Heart left ventricle (tissue), 16 donors: ENCODE measurements around the gene ASB14. TPM values are rescaled to one million over a fixed set of nuclear protein-coding genes. Genes with fewer than 3 reads are reported as not detected.

Experiments
- ATAC-seq, 4 donors: fragments of 200-7000 bp; cut with Tn5 transposase; one replicate each; pipeline ENCODE4 v1.9.1; 2020 to 2022; ENCODE audit warnings: moderate library complexity in 4 of 4, mild to moderate bottlenecking in 3 of 4, moderate number of reproducible peaks in 1 of 4
- DNase-seq, 5 donors: peaks; one replicate each; pipeline ENCODE4 v3.0.0-alpha.2; 2020
- H3K27ac ChIP-seq, 12 donors: fragments of 200-600 bp; sonication (generic) in 4 of 12; one replicate each; pipeline versions ENCODE4 v1.5.0 to v1.8.0; 2016 to 2022; ENCODE audit warnings: mild to moderate bottlenecking in 2 of 12
- H3K27me3 ChIP-seq, 9 donors: fragments of 200-600 bp; sonication (generic) in 2 of 9; one replicate each; pipeline versions ENCODE4 v1.5.1 to v1.8.0; 2016 to 2022; ENCODE audit warnings: mild to moderate bottlenecking in 3 of 9
- H3K36me3 ChIP-seq, 9 donors: fragments of 200-600 bp; sonication (generic) in 2 of 9; one replicate each; pipeline versions ENCODE4 v1.5.0 to v1.8.0; 2018 to 2022; ENCODE audit warnings: mild to moderate bottlenecking in 2 of 9
- H3K4me1 ChIP-seq, 12 donors: fragments of 200-600 bp; sonication (generic) in 4 of 12; one replicate each; pipeline versions ENCODE4 v1.5.0 to v1.8.0; 2016 to 2022; ENCODE audit warnings: mild to moderate bottlenecking in 3 of 12
- H3K4me3 ChIP-seq, 12 donors: fragments of 200-600 bp; sonication (generic) in 4 of 12; one replicate each; pipeline versions ENCODE4 v1.5.0 to v1.8.0; 2017 to 2022; ENCODE audit warnings: mild to moderate bottlenecking in 9 of 12, moderate library complexity in 4 of 12
- H3K9me3 ChIP-seq, 12 donors: fragments of 200-600 bp; sonication (generic) in 4 of 12; one replicate each; pipeline versions ENCODE4 v1.5.0 to v1.8.0; 2016 to 2022; ENCODE audit warnings: mild to moderate bottlenecking in 1 of 12
- CTCF ChIP-seq, 12 donors: fragments of 200-600 bp; sonication (generic) in 4 of 12; IDR thresholded peaks; one replicate each; pipeline versions ENCODE4 v1.5.0 to v1.8.0; 2018 to 2022; ENCODE audit warnings: antibody characterized with exemption in 12 of 12, mild to moderate bottlenecking in 5 of 12
- POLR2A ChIP-seq, 2 donors: fragments of 450-650 bp; IDR thresholded peaks; one replicate each; pipeline ENCODE4 v1.6.1; 2017; ENCODE audit warnings: antibody characterized with exemption in 2 of 2, mild to moderate bottlenecking in 2 of 2, moderate library complexity in 2 of 2
- WGBS, 4 donors: extraction: QIAGEN DNeasy Blood & Tissue Kit in 2 of 4; methylation state at CpG; one replicate each; pipeline versions ENCODE4 v1.1.5 to v1.1.7; 2013 to 2018; 5-methylcytosine and 5-hydroxymethylcytosine counted together
- intact Hi-C, 10 donors: fragments of 100-400 bp; cut with DNase I; formaldehyde crosslinking; loops; one replicate each; pipeline versions ENCODE4 v1.11.1 to v1.14.2; 2022
- polyA plus RNA-seq, 2 donors: library from polyadenylated mRNA; stranded (reverse); fragments of 200-250 nt; gene quantifications; one replicate each; pipeline ENCODE4 v1.2.3, GENCODE V29; 2013
- total RNA-seq, 9 donors: library from RNA; depleted of rRNA in 2 of 9; stranded (reverse); fragments of >200 nt in 2 of 9; fragmentation: NEBNext Ultra II Directional in 3 of 9; extraction: Animal tissue kit (Norgen Biotek cat#: 25700) in 3 of 9; gene quantifications; one replicate each; pipeline versions ENCODE4 v1.1.0 to v1.2.4, GENCODE V29; 2016 to 2023
- donor health status: ischemic (EF 13 %, LVEDD 7.1; RV severe dilation, severe dysfunction).
- donor health status: healthy with polysubstance abuse.
- donor health status: DM: no; HTN: yes; CAD: no.
- donor health status: DM: no; HTN: no; CAD: no.
- donor health status: ischemic (EF 25% LVEDD 6.9; RV normal size, moderate dysfunction).
- donor health status: ischemic (EF 25% LVEDD 5.7; RV mildly dilated, moderate dysfunction).
- donor health status: healthy.
- donor health status: DM: yes; HTN: yes; CAD: no.
- donor health status: ischemic (EF 35%, LVEDD 5.7; RV mildly dilated, moderate dysfunction).
- donor health status: nonischemic (EF 11% LVEDD 7.7; RV severe dilation, severe dysfunction).
- donor health status: DM: yes; HTN: yes; CAD: no.
- donor health status: PGD.
- donor health status: ischemic (EF 29% LVEDD 5.4; RV normal size, mild dysfunction).
- donor health status: nonischemic (EF 23%, LVEDD 6.1; RV moderate dilation, normal function).

Gene ASB14
- total and polyA plus RNA-seq, 11 donors: 0.01 to 29.2 (median 5.1) TPM

- TF ChIP-seq CTCF (IDR thresholded peaks at IDR 0.05) (no peak), POLR2A (IDR thresholded peaks at IDR 0.05) (no peak)
- DNase-seq (no peak), ATAC-seq (no peak)
- WGBS, 4 donors: 88 to 100% (median 98%) methylated on average over 2 of the region's 2 CpGs
- Histone ChIP-seq H3K27me3 (no peaks in the 10 kb centered on the region), H3K9me3 (peaks cover 0 to 8% (median 0%) of the 10 kb centered on the region in 12 donors), H3K27ac (no peak overlapping the region), H3K4me1 (no peaks in the 10 kb centered on the region), H3K36me3 (peaks cover 0 to 91% (median 57%) of the 10 kb centered on the region in 9 donors), H3K4me3 (no peak overlapping the region)
- intact Hi-C loops: loop anchor here in 1 of 10 donors (5.0 kb wide), 1 partner anchor 33 kb away; no protein-coding TSS in a partner anchor
These were observed 17.1 kb downstream of the ASB14 start for GRCh38 chr3:57275393-57275792.

GRCh38 chr3:57274845-57275244 is 17.6 kb downstream of the ASB14 start:
- Histone ChIP-seq H3K4me3 (no peak overlapping the region), H3K27me3 (no peaks in the 10 kb centered on the region), H3K27ac (no peak overlapping the region), H3K4me1 (no peaks in the 10 kb centered on the region), H3K36me3 (peaks cover 0 to 97% (median 61%) of the 10 kb centered on the region in 9 donors), H3K9me3 (peaks cover 0 to 4% (median 0%) of the 10 kb centered on the region in 12 donors)
- intact Hi-C loops: loop anchor here in 1 of 10 donors (5.0 kb wide), 1 partner anchor 33 kb away; no protein-coding TSS in a partner anchor
- TF ChIP-seq POLR2A (IDR thresholded peaks at IDR 0.05) (no peak), CTCF (IDR thresholded peaks at IDR 0.05) (no peak)
- 98 to 99% (median 99%) methylated on average over 6 of the region's 6 CpGs for WGBS, 4 donors
- ATAC-seq (no peak), DNase-seq (no peak)

- Histone ChIP-seq H3K4me3 (no peak overlapping the region), H3K27me3 (no peaks in the 10 kb centered on the region), H3K36me3 (peaks cover 0 to 100% (median 94%) of the 10 kb centered on the region in 9 donors), H3K4me1 (no peaks in the 10 kb centered on the region), H3K27ac (no peak overlapping the region), H3K9me3 (peaks cover 0 to 9% (median 0%) of the 10 kb centered on the region in 12 donors)
- 91 to 95% (median 94%) methylated on average over 1 of the region's 1 CpG for WGBS, 4 donors
- no peak for DNase-seq
- TF ChIP-seq POLR2A (IDR thresholded peaks at IDR 0.05) (no peak), CTCF (IDR thresholded peaks at IDR 0.05) (no peak)
- no peak for ATAC-seq
- intact Hi-C loops: no loop called here
These were observed 24.1 kb downstream of the ASB14 start for GRCh38 chr3:57268416-57268815.

GRCh38 chr3:57261929-57262328 is 30.6 kb downstream of the ASB14 start:
- ATAC-seq (no peak), DNase-seq (no peak)
- H3K9me3 ChIP-seq: peaks cover 0 to 12% (median 0%) of the 10 kb centered on the region in 12 donors
- peaks cover 0 to 99% (median 92%) of the 10 kb centered on the region in 9 donors for H3K36me3 ChIP-seq
- intact Hi-C loops: no loop called here
- 93 to 98% (median 96%) methylated on average over 3 of the region's 3 CpGs for WGBS, 4 donors
- TF ChIP-seq POLR2A (IDR thresholded peaks at IDR 0.05): no peak
- no peak for TF ChIP-seq CTCF (IDR thresholded peaks at IDR 0.05)
- no peak overlapping the region for H3K4me3 ChIP-seq
- no peak overlapping the region for H3K27ac ChIP-seq
- peaks cover 0 to 8% (median 0%) of the 10 kb centered on the region in 12 donors for H3K4me1 ChIP-seq
- no peaks in the 10 kb centered on the region for H3K27me3 ChIP-seq
